PC-9 (cell line): ENCODE results near the gene MRPS33.

Experiments used
- EZH2 ChIP-seq: fragments of 200-600 bp; sonication (generic); IDR thresholded peaks from 2 replicates; pipeline ENCODE4 v1.8.0; 2017; ENCODE audit warnings: antibody characterized with exemption, low read depth
- TF ChIP-seq, protein P1 (sequence below): fragments of 200-600 bp; sonication (generic); conservative IDR thresholded peaks from 2 replicates; pipeline ENCODE4 v1.6.1; 2017; ENCODE audit warnings: mixed run types, antibody characterized with exemption, mild to moderate bottlenecking, moderate library complexity

DNA sequence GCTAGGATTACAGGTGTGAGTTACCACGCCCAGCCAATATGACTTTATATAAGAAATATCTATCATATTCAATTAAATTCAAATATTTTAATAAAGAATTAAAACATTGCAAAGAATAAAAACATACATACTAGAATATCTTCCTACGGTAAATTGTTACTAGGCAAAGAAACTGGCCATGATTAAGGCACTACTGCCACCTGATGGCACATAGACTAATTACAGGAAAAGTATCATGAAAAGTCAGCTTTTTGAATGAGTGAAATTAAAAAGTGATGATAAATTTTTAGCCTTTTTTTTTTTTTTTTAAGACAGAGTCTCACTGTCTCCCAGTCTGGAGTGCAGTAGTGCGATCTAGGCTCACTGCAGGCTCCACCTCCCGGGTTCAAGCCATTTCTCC is 30.9 kb downstream of the MRPS33 start:
- TF ChIP-seq, protein P1, sequence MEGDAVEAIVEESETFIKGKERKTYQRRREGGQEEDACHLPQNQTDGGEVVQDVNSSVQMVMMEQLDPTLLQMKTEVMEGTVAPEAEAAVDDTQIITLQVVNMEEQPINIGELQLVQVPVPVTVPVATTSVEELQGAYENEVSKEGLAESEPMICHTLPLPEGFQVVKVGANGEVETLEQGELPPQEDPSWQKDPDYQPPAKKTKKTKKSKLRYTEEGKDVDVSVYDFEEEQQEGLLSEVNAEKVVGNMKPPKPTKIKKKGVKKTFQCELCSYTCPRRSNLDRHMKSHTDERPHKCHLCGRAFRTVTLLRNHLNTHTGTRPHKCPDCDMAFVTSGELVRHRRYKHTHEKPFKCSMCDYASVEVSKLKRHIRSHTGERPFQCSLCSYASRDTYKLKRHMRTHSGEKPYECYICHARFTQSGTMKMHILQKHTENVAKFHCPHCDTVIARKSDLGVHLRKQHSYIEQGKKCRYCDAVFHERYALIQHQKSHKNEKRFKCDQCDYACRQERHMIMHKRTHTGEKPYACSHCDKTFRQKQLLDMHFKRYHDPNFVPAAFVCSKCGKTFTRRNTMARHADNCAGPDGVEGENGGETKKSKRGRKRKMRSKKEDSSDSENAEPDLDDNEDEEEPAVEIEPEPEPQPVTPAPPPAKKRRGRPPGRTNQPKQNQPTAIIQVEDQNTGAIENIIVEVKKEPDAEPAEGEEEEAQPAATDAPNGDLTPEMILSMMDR: peak; percentile 44
- no peak for TF ChIP-seq EZH2
